Right lobe of liver (tissue), 4 donors: ENCODE results near the gene UBAP1L.
"Not testable (repeated sequence)": the region's sequence is repeated elsewhere in the genome, so short reads cannot be mapped to it uniquely, and the experiment has no call there.

ENCODE experiments used
- CTCF ChIP-seq, 4 donors: fragments of 200-600 bp in 3 of 4; fragments of 450-650 bp in 1 of 4; IDR thresholded peaks; one replicate each; pipeline versions ENCODE4 v1.5.1 to v1.8.0; 2016 to 2022; ENCODE audit warnings: antibody characterized with exemption in 4 of 4, mild to moderate bottlenecking in 2 of 4
- POLR2A ChIP-seq: fragments of 450-650 bp; IDR thresholded peaks from one replicate; pipeline ENCODE4 v1.6.1; 2017; ENCODE audit warnings: antibody characterized with exemption, mild to moderate bottlenecking
- donor health status: DM: no; HTN: no; CAD: no.
- donor health status: DM: no; HTN: no; CAD: no.
- donor health status: DM: no; HTN: yes; CAD: no.

- TF ChIP-seq POLR2A; CTCF (IDR thresholded peaks at IDR 0.05): not testable (repeated sequence)
Measured at GRCh38 chr15:65099801-65100200, 15.2 kb downstream of the UBAP1L start.
